Transverse colon (tissue), 4 donors: Measurements from ENCODE around the gene CD226. TPM values are rescaled to one million over a fixed set of nuclear protein-coding genes. Genes with fewer than 3 reads are reported as not detected.
A peak's percentile ranks its signal among the peaks of the same experiment; 100 is the strongest.

ENCODE experiments used
- DNase-seq: peaks from one replicate; pipeline ENCODE4 v3.0.0-alpha.2; 2019
- H3K27ac ChIP-seq, 4 donors: fragments of 200-600 bp; sonication (generic); 2 replicates each; pipeline ENCODE4 v1.5.1; 2016 to 2018; ENCODE audit warnings: inconsistent platforms in 4 of 4
- H3K27me3 ChIP-seq: fragments of 200-600 bp; sonication (generic); 2 replicates; pipeline ENCODE4 v1.5.1; 2017; ENCODE audit warnings: inconsistent platforms
- H3K36me3 ChIP-seq, 4 donors: fragments of 200-600 bp; sonication (generic); 2 replicates each; pipeline ENCODE4 v1.5.1; 2017 to 2019; ENCODE audit warnings: inconsistent platforms in 4 of 4
- H3K4me1 ChIP-seq, 4 donors: fragments of 200-600 bp; sonication (generic); 2 replicates each; pipeline ENCODE4 v1.5.1; 2017 to 2020; ENCODE audit warnings: inconsistent platforms in 4 of 4
- H3K4me3 ChIP-seq, 4 donors: fragments of 200-600 bp; sonication (generic); 1 replicate in 1 of 4; 2 replicates in 3 of 4; pipeline versions ENCODE4 v1.5.1 to v1.6.1; 2017 to 2019; ENCODE audit warnings: inconsistent platforms in 4 of 4
- H3K9me3 ChIP-seq, 2 donors: fragments of 200-600 bp; sonication (generic); 2 replicates each; pipeline ENCODE4 v1.5.1; 2017 to 2019; ENCODE audit warnings: inconsistent platforms in 2 of 2
- EP300 ChIP-seq: sonication (generic); formaldehyde crosslinking; IDR thresholded peaks from one replicate; pipeline ENCODE4 v1.6.1; 2017; ENCODE audit warnings: antibody characterized with exemption, low read depth
- POLR2A ChIP-seq: fragments of 450-650 bp; IDR thresholded peaks from one replicate; pipeline ENCODE4 v1.6.1; 2016; ENCODE audit warnings: antibody characterized with exemption, mild to moderate bottlenecking, moderate library complexity
- POLR2AphosphoS5 ChIP-seq, 3 donors: sonication (generic); formaldehyde crosslinking; IDR thresholded peaks; one replicate each; pipeline ENCODE4 v1.6.1; 2016; ENCODE audit warnings: antibody characterized with exemption in 3 of 3
- WGBS, 2 donors: methylation state at CpG; one replicate each; pipeline ENCODE4 v1.1.5; 2018; ENCODE audit warnings: low coverage in 1 of 2; 5-methylcytosine and 5-hydroxymethylcytosine counted together
- in situ Hi-C, 4 donors: fragments of 200-750 bp; cut with MboI; loops; one replicate each; pipeline versions ENCODE4 v1.15.0 to v1.15.1; 2017; ENCODE audit warnings: low sequenced_read_pairs in 3 of 4, low pct_ligation_motif_present in 1 of 4, low pct_unique_long_range_greater_than_20kb in 1 of 4
- intact Hi-C: fragments of 100-400 bp; cut with DNase I; formaldehyde crosslinking; loops from one replicate; pipeline ENCODE4 v1.15.1; 2023; ENCODE audit warnings: low total_unique reads
- total RNA-seq, 4 donors: library from RNA; depleted of rRNA; stranded (reverse); fragments of >200 nt; gene quantifications; one replicate each; pipeline ENCODE4 v1.1.0, GENCODE V29; 2016
- TF ChIP-seq, protein P1 (sequence below), 5 experiments: fragments of 200-600 bp in 3 of 5; fragments of 450-650 bp in 2 of 5; sonication (generic) in 3 of 5; IDR thresholded peaks; 1 replicate in 2 of 5; 2 replicates in 3 of 5; pipeline ENCODE4 v1.5.1; 2016 to 2017; ENCODE audit warnings: antibody characterized with exemption in 5 of 5, inconsistent platforms in 3 of 5, mild to moderate bottlenecking in 2 of 5, moderate library complexity in 1 of 5

Gene CD226
- total RNA-seq, 4 donors from 2014 or later: 0.96 to 16.8 (median 4.0) TPM

DNA sequence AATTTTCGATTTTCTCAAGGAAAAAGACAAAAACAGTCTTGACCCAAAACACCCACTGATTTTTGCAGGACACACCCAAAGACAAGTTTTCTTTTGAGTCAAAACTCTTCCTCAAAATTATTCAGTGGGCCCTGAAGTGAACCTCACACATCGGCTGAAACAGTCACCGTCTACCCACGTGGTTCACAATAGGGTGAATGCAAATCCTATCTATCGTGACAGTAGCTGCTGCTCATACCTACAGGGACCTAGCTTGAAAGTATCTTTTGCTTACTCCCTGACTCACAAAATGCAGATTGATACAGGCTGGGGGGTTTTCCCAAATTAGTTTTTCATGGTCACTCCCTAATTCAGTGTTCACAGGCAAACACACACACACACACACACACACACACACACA lies 10.7 kb upstream of the CD226 start:
- TF ChIP-seq POLR2A (no peak), POLR2AphosphoS5 (IDR thresholded peaks at IDR 0.05) (no peak), EP300 (no peak)
- TF ChIP-seq, protein P1, sequence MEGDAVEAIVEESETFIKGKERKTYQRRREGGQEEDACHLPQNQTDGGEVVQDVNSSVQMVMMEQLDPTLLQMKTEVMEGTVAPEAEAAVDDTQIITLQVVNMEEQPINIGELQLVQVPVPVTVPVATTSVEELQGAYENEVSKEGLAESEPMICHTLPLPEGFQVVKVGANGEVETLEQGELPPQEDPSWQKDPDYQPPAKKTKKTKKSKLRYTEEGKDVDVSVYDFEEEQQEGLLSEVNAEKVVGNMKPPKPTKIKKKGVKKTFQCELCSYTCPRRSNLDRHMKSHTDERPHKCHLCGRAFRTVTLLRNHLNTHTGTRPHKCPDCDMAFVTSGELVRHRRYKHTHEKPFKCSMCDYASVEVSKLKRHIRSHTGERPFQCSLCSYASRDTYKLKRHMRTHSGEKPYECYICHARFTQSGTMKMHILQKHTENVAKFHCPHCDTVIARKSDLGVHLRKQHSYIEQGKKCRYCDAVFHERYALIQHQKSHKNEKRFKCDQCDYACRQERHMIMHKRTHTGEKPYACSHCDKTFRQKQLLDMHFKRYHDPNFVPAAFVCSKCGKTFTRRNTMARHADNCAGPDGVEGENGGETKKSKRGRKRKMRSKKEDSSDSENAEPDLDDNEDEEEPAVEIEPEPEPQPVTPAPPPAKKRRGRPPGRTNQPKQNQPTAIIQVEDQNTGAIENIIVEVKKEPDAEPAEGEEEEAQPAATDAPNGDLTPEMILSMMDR (IDR thresholded peaks at IDR 0.05): no peak
- H3K36me3 ChIP-seq: no peaks in the 10 kb centered on the region
- no peak overlapping the region for H3K27ac ChIP-seq
- DNase-seq: no peak
- in situ Hi-C loops (no loop called here), intact Hi-C loops (no loop called here)
- no peaks in the 10 kb centered on the region for H3K9me3 ChIP-seq
- WGBS, 2 donors: 68% methylated on average over 2 to 5 of the region's 5 CpGs
- H3K4me3 ChIP-seq: no peak overlapping the region
- peaks cover 0 to 4% (median 0%) of the 10 kb centered on the region in 4 donors for H3K4me1 ChIP-seq
- no peaks in the 10 kb centered on the region for H3K27me3 ChIP-seq

DNA sequence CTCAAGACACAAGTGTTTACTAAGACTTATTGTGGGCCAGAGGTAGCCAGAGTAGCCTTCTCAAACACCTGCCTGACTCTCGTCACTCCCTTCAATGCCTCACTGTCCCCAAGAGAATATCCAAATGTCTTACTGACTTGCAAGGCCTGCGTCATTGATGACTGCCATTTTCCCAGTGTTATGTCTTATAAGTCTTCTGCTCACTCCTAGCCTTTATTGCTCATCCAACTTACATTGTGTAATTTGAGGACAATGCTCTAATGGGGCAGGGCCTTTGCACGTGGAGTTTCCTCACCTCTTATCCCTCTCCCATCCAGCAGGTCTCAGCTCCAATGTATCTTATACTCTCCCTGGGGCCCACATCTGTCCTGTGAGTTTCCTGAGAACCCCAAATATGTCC lies 10.1 kb upstream of the CD226 start:
- peaks cover 0 to 4% (median 0%) of the 10 kb centered on the region in 4 donors for H3K4me1 ChIP-seq
- WGBS, 2 donors: 79 to 100% methylated on average over 2 to 3 of the region's 3 CpGs
- TF ChIP-seq POLR2AphosphoS5 (IDR thresholded peaks at IDR 0.05) (no peak), EP300 (no peak), POLR2A (no peak)
- TF ChIP-seq, protein P1 (IDR thresholded peaks at IDR 0.05): no peak
- in situ Hi-C loops: no loop called here
- no peaks in the 10 kb centered on the region for H3K27me3 ChIP-seq
- H3K4me3 ChIP-seq: no peak overlapping the region
- intact Hi-C loops: no loop called here
- H3K36me3 ChIP-seq: no peaks in the 10 kb centered on the region
- no peak overlapping the region for H3K27ac ChIP-seq
- no peak for DNase-seq
- no peaks in the 10 kb centered on the region for H3K9me3 ChIP-seq

DNA sequence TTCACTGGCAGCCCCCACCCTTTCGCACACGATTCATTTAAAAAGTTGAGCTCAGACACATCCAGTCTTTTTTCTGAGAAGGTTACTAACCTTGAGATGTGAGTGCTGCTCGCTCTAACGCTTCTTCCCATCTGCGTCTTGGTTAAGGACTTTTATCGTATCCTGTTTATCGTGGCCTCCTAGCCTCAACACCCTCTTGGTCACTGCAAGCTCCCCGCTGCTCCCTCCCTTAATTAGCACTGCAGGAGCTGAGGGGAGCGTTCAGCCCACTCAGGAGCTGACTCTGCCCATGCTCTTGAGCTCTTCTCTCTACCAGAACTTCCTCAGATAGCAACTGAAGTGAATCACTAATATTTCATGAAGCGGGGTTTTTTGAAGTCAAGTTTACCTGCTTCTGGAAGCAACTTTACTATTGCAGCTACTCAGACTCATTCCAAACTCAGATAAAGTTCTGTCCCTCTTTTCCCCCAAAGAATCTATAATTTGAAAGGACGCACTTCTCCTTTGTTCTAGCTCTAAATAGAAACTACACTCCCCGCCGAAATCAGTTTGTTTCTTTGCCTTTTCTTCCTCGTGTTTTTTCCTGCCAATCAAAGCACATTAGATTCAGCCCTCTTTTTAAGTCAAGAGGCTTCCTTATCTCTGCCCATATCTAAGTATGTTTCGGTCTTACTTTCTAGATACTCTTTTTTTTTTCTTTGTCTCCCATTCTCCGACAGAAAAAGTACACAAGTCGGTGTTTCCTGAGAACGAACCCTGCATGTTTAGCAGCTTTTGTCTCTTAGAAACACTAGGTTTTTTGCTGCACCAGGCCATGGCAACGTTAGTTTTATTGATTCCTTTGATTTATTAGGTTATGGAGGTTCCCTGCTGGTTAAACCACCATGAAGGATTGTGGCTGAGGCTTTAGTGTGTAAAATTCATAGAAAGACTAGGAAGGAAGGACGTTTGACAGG lies 9.3 kb upstream of the CD226 start:
- Histone ChIP-seq H3K4me3 (peak overlapping the region in 1 of 4 donors; percentile 9), H3K9me3 (no peaks in the 10 kb centered on the region), H3K27ac (peak overlapping the region in 3 of 4 donors; percentile 32 to 54 (median 35)), H3K27me3 (no peaks in the 10 kb centered on the region), H3K4me1 (peaks cover 0 to 4% (median 0%) of the 10 kb centered on the region in 4 donors), H3K36me3 (no peaks in the 10 kb centered on the region)
- 56 to 70% methylated on average over 14 to 20 of the region's 20 CpGs for WGBS, 2 donors
- DNase-seq: no peak
- intact Hi-C loops: no loop called here
- TF ChIP-seq, protein P1 (IDR thresholded peaks at IDR 0.05): no peak
- TF ChIP-seq POLR2A: no peak
- in situ Hi-C loops: no loop called here

DNA sequence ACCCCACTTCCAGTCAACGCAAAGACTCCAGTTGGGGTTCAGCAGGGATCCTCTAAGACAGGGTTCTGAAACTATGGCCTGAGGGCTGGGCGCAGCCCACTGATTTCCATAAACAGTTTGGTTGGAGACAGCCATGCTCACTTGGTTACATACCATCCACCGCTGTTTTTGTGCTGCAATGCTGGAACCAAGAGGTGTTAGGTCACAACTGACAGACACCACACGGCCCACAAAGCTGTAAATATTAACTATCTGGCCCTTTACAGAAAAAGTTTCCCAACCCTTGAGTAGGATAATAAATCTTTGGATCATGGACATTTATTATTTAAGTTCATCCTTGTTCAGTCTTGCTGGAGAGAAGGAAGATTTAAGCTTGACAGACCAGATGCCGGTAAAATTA lies 8.4 kb upstream of the CD226 start:
- 39 to 65% methylated on average over 2 to 5 of the region's 5 CpGs for WGBS, 2 donors
- Histone ChIP-seq H3K27me3 (no peaks in the 10 kb centered on the region), H3K36me3 (no peaks in the 10 kb centered on the region), H3K27ac (peak overlapping the region in 3 of 4 donors; percentile 32 to 54 (median 35)), H3K4me3 (no peak overlapping the region), H3K4me1 (peaks cover 0 to 4% (median 0%) of the 10 kb centered on the region in 4 donors), H3K9me3 (no peaks in the 10 kb centered on the region)
- TF ChIP-seq POLR2AphosphoS5 (IDR thresholded peaks at IDR 0.05): no peak
- TF ChIP-seq, protein P1 (IDR thresholded peaks at IDR 0.05): no peak
- no peak for TF ChIP-seq EP300
- no peak for TF ChIP-seq POLR2A
- in situ Hi-C loops (no loop called here), intact Hi-C loops (no loop called here)
- DNase-seq: no peak
